HEK293 (cell line): ENCODE data around the gene JCAD.

Source experiments
- CTCF ChIA-PET: fragments of 350-600 bp; formaldehyde crosslinking; extraction: SDS; loops from one replicate; lab custom pipeline; 2021; ENCODE audit warnings: antibody characterized with exemption; lab: Yijun Ruan, JAX
- POLR2A ChIA-PET: fragments of 300-600 bp; formaldehyde crosslinking; extraction: SDS; loops from one replicate; lab custom pipeline; 2020; ENCODE audit warnings: antibody characterized with exemption, inconsistent platforms; lab: Yijun Ruan, JAX
- H3K27ac ChIP-seq: fragments of 200-500 bp; sonication (Bioruptor generic); 2 replicates; pipeline ENCODE4 v1.5.1; 2014; ENCODE audit warnings: low read depth, low read length, control low read depth, inconsistent platforms; ENCODE audit errors: extremely low read depth
- H3K36me3 ChIP-seq, 2 experiments: fragments of 200-500 bp in 1 of 2; sonication (Bioruptor generic) in 1 of 2; 1 replicate in 1 of 2; 2 replicates in 1 of 2; pipeline ENCODE4 v1.5.1; 2014 to 2017; ENCODE audit warnings: inconsistent platforms in 2 of 2, low read length in 2 of 2; ENCODE audit not compliant: control insufficient read depth in 2 of 2, insufficient read depth in 1 of 2
- H3K4me1 ChIP-seq: fragments of 200-500 bp; sonication (Bioruptor generic); 2 replicates; pipeline ENCODE4 v1.5.1; 2014; ENCODE audit warnings: mild to moderate bottlenecking, low read length, inconsistent platforms; ENCODE audit not compliant: control insufficient read depth, insufficient read depth
- H3K4me3 ChIP-seq: 2 replicates; pipeline ENCODE4 v1.5.1; 2011; ENCODE audit warnings: low read depth, mild to moderate bottlenecking, control low read depth, low read length, moderate library complexity
- H3K9me3 ChIP-seq: fragments of 200-500 bp; sonication (Bioruptor generic); 2 replicates; pipeline ENCODE4 v1.5.1; 2014; ENCODE audit warnings: low read depth, low read length, inconsistent platforms; ENCODE audit not compliant: control insufficient read depth, insufficient read depth
- BCL6B ChIP-seq: fragments of 450-650 bp; formaldehyde crosslinking; IDR thresholded peaks from 2 replicates; pipeline ENCODE4 v1.5.1; 2017; ENCODE audit warnings: missing biosample characterization, missing genetic modification characterization
- FEZF1 ChIP-seq: fragments of 450-650 bp; formaldehyde crosslinking; IDR thresholded peaks from 2 replicates; pipeline ENCODE4 v1.5.1; 2016; ENCODE audit warnings: missing biosample characterization, missing genetic modification characterization
- GLI2 ChIP-seq: fragments of 450-650 bp; formaldehyde crosslinking; IDR thresholded peaks from 2 replicates; pipeline ENCODE4; 2017; ENCODE audit warnings: missing biosample characterization, missing genetic modification characterization, low read depth, borderline replicate concordance
- INSM2 ChIP-seq: fragments of 450-650 bp; formaldehyde crosslinking; IDR thresholded peaks from 2 replicates; pipeline ENCODE4 v1.5.1; 2016; ENCODE audit warnings: missing biosample characterization, missing genetic modification characterization
- KLF1 ChIP-seq: fragments of 450-650 bp; formaldehyde crosslinking; IDR thresholded peaks from 2 replicates; pipeline ENCODE4 v1.5.1; 2016; ENCODE audit warnings: missing biosample characterization, missing genetic modification characterization
- SETDB1 ChIP-seq: IDR thresholded peaks from one replicate; pipeline ENCODE4 v1.6.1; 2017; ENCODE audit warnings: mild to moderate bottlenecking, low read length, moderate library complexity, mixed read lengths; ENCODE audit not compliant: insufficient read length
- ZBTB17 ChIP-seq: fragments of 450-650 bp; formaldehyde crosslinking; IDR thresholded peaks from 2 replicates; pipeline ENCODE4 v1.5.1; 2016; ENCODE audit warnings: missing biosample characterization, missing genetic modification characterization
- ZBTB49 ChIP-seq: fragments of 450-650 bp; formaldehyde crosslinking; IDR thresholded peaks from 2 replicates; pipeline ENCODE4 v1.5.1; 2016; ENCODE audit warnings: missing biosample characterization, missing genetic modification characterization, low read depth
- ZBTB8A ChIP-seq: fragments of 450-650 bp; formaldehyde crosslinking; IDR thresholded peaks from 2 replicates; pipeline ENCODE4 v1.5.1; 2016; ENCODE audit warnings: missing biosample characterization, missing genetic modification characterization
- ZNF112 ChIP-seq: fragments of 450-650 bp; formaldehyde crosslinking; IDR thresholded peaks from 2 replicates; pipeline ENCODE4 v1.5.0; 2017; ENCODE audit warnings: missing biosample characterization, missing genetic modification characterization
- ZNF148 ChIP-seq: fragments of 450-650 bp; formaldehyde crosslinking; IDR thresholded peaks from 2 replicates; pipeline ENCODE4 v1.5.0; 2017; ENCODE audit warnings: missing biosample characterization, missing genetic modification characterization, borderline replicate concordance
- ZNF18 ChIP-seq: fragments of 450-650 bp; formaldehyde crosslinking; IDR thresholded peaks from 2 replicates; pipeline ENCODE4 v1.5.1; 2016; ENCODE audit warnings: missing biosample characterization, missing genetic modification characterization
- ZNF2 ChIP-seq: fragments of 450-650 bp; formaldehyde crosslinking; IDR thresholded peaks from 2 replicates; pipeline ENCODE4 v1.5.1; 2016; ENCODE audit warnings: missing biosample characterization, missing genetic modification characterization
- ZNF211 ChIP-seq: fragments of 450-650 bp; formaldehyde crosslinking; IDR thresholded peaks from 2 replicates; pipeline ENCODE4 v1.5.1; 2016; ENCODE audit warnings: low read depth, missing biosample characterization, missing genetic modification characterization
- ZNF639 ChIP-seq: fragments of 450-650 bp; formaldehyde crosslinking; IDR thresholded peaks from 2 replicates; pipeline ENCODE4 v1.5.1; 2016; ENCODE audit warnings: missing biosample characterization, missing genetic modification characterization
- ZNF76 ChIP-seq: fragments of 450-650 bp; formaldehyde crosslinking; IDR thresholded peaks from 2 replicates; pipeline ENCODE4; 2016; ENCODE audit warnings: low read depth, missing biosample characterization, missing genetic modification characterization, borderline replicate concordance
- ZSCAN4 ChIP-seq: fragments of 450-650 bp; formaldehyde crosslinking; IDR thresholded peaks from 2 replicates; pipeline ENCODE4 v1.5.1; 2017; ENCODE audit warnings: missing biosample characterization, missing genetic modification characterization

Gene JCAD

GRCh38 chr10:29977171-29977570 is 82.2 kb downstream of the JCAD start:
- no peak for TF ChIP-seq ZNF2
- no peak for TF ChIP-seq ZBTB49 (tag by site-specific recombination)
- TF ChIP-seq GLI2 (tag by site-specific recombination) = no peak
- no peak for TF ChIP-seq ZBTB17
- TF ChIP-seq ZNF18 = no peak
- no peak for TF ChIP-seq ZNF148 (tag by site-specific recombination)
- no peak for TF ChIP-seq INSM2 (tag by site-specific recombination)
- no peak for TF ChIP-seq FEZF1 (tag by site-specific recombination)
- H3K9me3 ChIP-seq = no peaks in the 10 kb centered on the region
- CTCF ChIA-PET = interaction anchor here (0.7 to 2.1 kb wide), 2 partner anchors 21 to 65 kb away, joined by 3 to 8 read pairs; no protein-coding TSS in a partner anchor
- POLR2A ChIA-PET = no interaction called here
- 0 out of 2 replicates have a peak, but pooled peaks cover 2% of the 10 kb centered on the region for H3K4me1 ChIP-seq
- no peak overlapping the region for H3K4me3 ChIP-seq
- H3K27ac ChIP-seq = no peak overlapping the region
- no peaks in the 10 kb centered on the region for H3K36me3 ChIP-seq

GRCh38 chr10:29976134-29976533 is 83.3 kb downstream of the JCAD start:
- no peaks in the 10 kb centered on the region for H3K36me3 ChIP-seq
- no peak overlapping the region for H3K4me3 ChIP-seq
- no peaks in the 10 kb centered on the region for H3K9me3 ChIP-seq
- TF ChIP-seq BCL6B (tag by site-specific recombination) (no peak), ZNF112 (tag by site-specific recombination) (no peak)
- POLR2A ChIA-PET = no interaction called here
- CTCF ChIA-PET = interaction anchor here (0.6 kb wide), 1 partner anchor 528 kb away, joined by 3 read pairs; no protein-coding TSS in a partner anchor
- no peak overlapping the region for H3K27ac ChIP-seq
- 0 out of 2 replicates have a peak, but pooled peaks cover 2% of the 10 kb centered on the region for H3K4me1 ChIP-seq

GRCh38 chr10:29974773-29975172 is 84.6 kb downstream of the JCAD start:
- CTCF ChIA-PET = interaction anchor here (1.5 kb wide), 1 partner anchor 24 kb away, joined by 5 read pairs; no protein-coding TSS in a partner anchor
- peak; percentile 18 for TF ChIP-seq SETDB1
- peak; percentile 91 for TF ChIP-seq ZNF211 (tag by site-specific recombination)
- no peak for TF ChIP-seq ZNF639 (tag by site-specific recombination)
- no peak for TF ChIP-seq KLF1 (tag by site-specific recombination)
- TF ChIP-seq ZBTB8A (tag by site-specific recombination) = no peak
- no peak for TF ChIP-seq ZNF76
- no peak for TF ChIP-seq ZSCAN4 (tag by site-specific recombination)
- POLR2A ChIA-PET = no interaction called here
- no peak overlapping the region for H3K4me3 ChIP-seq
- no peak overlapping the region for H3K27ac ChIP-seq
- H3K36me3 ChIP-seq = no peaks in the 10 kb centered on the region
- 0 out of 2 replicates have a peak, but pooled peaks cover 2% of the 10 kb centered on the region for H3K4me1 ChIP-seq
- no peaks in the 10 kb centered on the region for H3K9me3 ChIP-seq
